ENCODE data around the gene ANHX.

Gene ANHX

GRCh38 chr12:133202493-133203343, 33.0 kb downstream of the ANHX start:
- peak; percentile 4 for DNase-seq

GRCh38 chr12:133201888-133202287, 33.8 kb downstream of the ANHX start:
- DNase-seq = no peak

- DNase-seq = no peak
Observed at GRCh38 chr12:133192847-133193246, 42.8 kb downstream of the ANHX start.

- no peak for DNase-seq
Observed at GRCh38 chr12:133190176-133190575, 45.5 kb downstream of the ANHX start.

GRCh38 chr12:133181238-133181959, 54.3 kb downstream of the ANHX start, which contains the start of gene ZNF268:
Gene ZNF268 (plus strand): TSS chr12:133181495. CDS start chr12:133181998, 503 bp downstream.
- peak; percentile 86 for DNase-seq

- no peak for DNase-seq
Observed at GRCh38 chr12:133180669-133181068, 55.0 kb downstream of the ANHX start.

- DNase-seq = no peak
Observed at GRCh38 chr12:133174901-133175300, 60.8 kb downstream of the ANHX start.

GRCh38 chr12:133172491-133172890, 63.2 kb downstream of the ANHX start:
- DNase-seq = no peak
